GM19351 (cell line): ENCODE data around the gene LRSAM1.

Experiments used
- ATAC-seq: cut with Tn5 transposase; IDR thresholded peaks from one replicate; pipeline ENCODE4 v1.9.1; 2021; ENCODE audit warnings: mild to moderate bottlenecking, moderate library complexity; ENCODE audit not compliant: unreplicated experiment

Gene LRSAM1

GRCh38 chr9:127450830-127451607 is at the start of gene LRSAM1, which contains the start of gene RPL12:
Gene LRSAM1 (plus strand): TSS chr9:127451510. CDS start chr9:127454528, 3,018 bp downstream.
Gene RPL12 (minus strand): TSS chr9:127451406. CDS start chr9:127451317, 89 bp downstream.
- ATAC-seq = peak; percentile 51

- ATAC-seq = no peak
Observed at GRCh38 chr9:127402401-127403090, 48.8 kb upstream of the LRSAM1 start.

GRCh38 chr9:127403507-127404192 is 47.7 kb upstream of the LRSAM1 start:
- no peak for ATAC-seq

GRCh38 chr9:127404631-127405030 is 46.7 kb upstream of the LRSAM1 start:
- ATAC-seq = no peak

- ATAC-seq = no peak
Observed at GRCh38 chr9:127405344-127406125, 45.8 kb upstream of the LRSAM1 start.

- no peak for ATAC-seq
Observed at GRCh38 chr9:127406799-127407491, 44.4 kb upstream of the LRSAM1 start.

- ATAC-seq = no peak
Observed at GRCh38 chr9:127407492-127407843, 43.8 kb upstream of the LRSAM1 start.

GRCh38 chr9:127411122-127411521 is 40.2 kb upstream of the LRSAM1 start:
- ATAC-seq = no peak

GRCh38 chr9:127415141-127415540 is 36.2 kb upstream of the LRSAM1 start:
- no peak for ATAC-seq

GRCh38 chr9:127415657-127416056 is 35.7 kb upstream of the LRSAM1 start:
- ATAC-seq = no peak

- no peak for ATAC-seq
Observed at GRCh38 chr9:127417131-127418036, 33.9 kb upstream of the LRSAM1 start.

- ATAC-seq = no peak
Observed at GRCh38 chr9:127418037-127418471, 33.3 kb upstream of the LRSAM1 start.

- ATAC-seq = no peak
Observed at GRCh38 chr9:127419348-127419747, 32.0 kb upstream of the LRSAM1 start.

GRCh38 chr9:127421057-127421456 is 30.3 kb upstream of the LRSAM1 start:
- ATAC-seq = no peak

- ATAC-seq = no peak
Observed at GRCh38 chr9:127422133-127422782, 29.1 kb upstream of the LRSAM1 start.

GRCh38 chr9:127422787-127423186 is 28.5 kb upstream of the LRSAM1 start:
- ATAC-seq = no peak

- ATAC-seq = peak; percentile 9
Observed at GRCh38 chr9:127423476-127423933, 27.8 kb upstream of the LRSAM1 start.

GRCh38 chr9:127423934-127424675 is 27.2 kb upstream of the LRSAM1 start, which contains the start of gene ZNF79:
Gene ZNF79 (plus strand): TSS chr9:127424382. CDS start chr9:127424788, 406 bp downstream.
- peak; percentile 80 for ATAC-seq
